Gastrocnemius medialis (tissue), 4 donors: Measurements from ENCODE around the gene SUSD4.

Source experiments
- CTCF ChIP-seq, 5 experiments: fragments of 450-650 bp in 3 of 5; fragments of 200-600 bp in 2 of 5; sonication (generic) in 2 of 5; IDR thresholded peaks in 4 of 5; conservative IDR thresholded peaks in 1 of 5; 1 replicate in 4 of 5; 2 replicates in 1 of 5; pipeline ENCODE4 v1.5.1; 2016 to 2019; ENCODE audit warnings: antibody characterized with exemption in 5 of 5, mild to moderate bottlenecking in 3 of 5, moderate library complexity in 3 of 5
- POLR2A ChIP-seq, 2 donors: fragments of 450-650 bp; IDR thresholded peaks; one replicate each; pipeline ENCODE4 v1.6.1; 2017; ENCODE audit warnings: antibody characterized with exemption in 2 of 2, mild to moderate bottlenecking in 2 of 2, moderate library complexity in 2 of 2

GRCh38 chr1:223347583-223347982, 16.4 kb downstream of the SUSD4 start:
- TF ChIP-seq POLR2A (IDR thresholded peaks at IDR 0.05) (no peak), CTCF (IDR thresholded peaks at IDR 0.05 in 4 of 5, conservative IDR thresholded peaks at IDR 0.05 in 1 of 5) (no peak)
